OCI-LY1 (cell line): ENCODE results near the gene SELENOV.

Experiments
- H2AFZ ChIP-seq: fragments of 200-600 bp; sonication (generic), shearing (Covaris generic); 2 replicates; pipeline ENCODE4 v1.6.0; 2014; ENCODE audit warnings: antibody characterized with exemption, mild to moderate bottlenecking, low read length
- H3F3A ChIP-seq: fragments of 200-600 bp; sonication (generic), shearing (Covaris generic); 2 replicates; pipeline ENCODE4 v1.6.0; 2014; ENCODE audit warnings: mild to moderate bottlenecking, antibody characterized with exemption, low read length, moderate library complexity; ENCODE audit not compliant: insufficient read depth
- H3K27ac ChIP-seq: fragments of 200-600 bp; sonication (generic); 2 replicates; pipeline ENCODE4 v1.5.1; 2014; ENCODE audit warnings: low read length, mixed run types, mild to moderate bottlenecking, low read depth; ENCODE audit not compliant: poor library complexity, severe bottlenecking
- H3K27me3 ChIP-seq: fragments of 200-600 bp; sonication (generic); 2 replicates; pipeline ENCODE4 v1.6.0; 2014; ENCODE audit warnings: antibody characterized with exemption, mild to moderate bottlenecking, low read length, moderate library complexity; ENCODE audit not compliant: insufficient read depth
- H3K36me3 ChIP-seq: fragments of 200-600 bp; sonication (generic); 2 replicates; pipeline ENCODE4 v1.6.1; 2014; ENCODE audit warnings: mild to moderate bottlenecking, antibody characterized with exemption, low read length, moderate library complexity, mixed read lengths; ENCODE audit not compliant: insufficient read depth
- H3K4me1 ChIP-seq: fragments of 200-600 bp; sonication (generic); 2 replicates; pipeline ENCODE4 v1.5.1; 2014; ENCODE audit warnings: mild to moderate bottlenecking, low read length, moderate library complexity; ENCODE audit not compliant: insufficient read depth, severe bottlenecking
- H3K4me2 ChIP-seq: fragments of 200-600 bp; sonication (generic), shearing (Covaris generic); 2 replicates; pipeline ENCODE4 v1.6.1; 2014; ENCODE audit warnings: low read length
- H3K4me3 ChIP-seq: fragments of 200-600 bp; sonication (generic); 2 replicates; pipeline ENCODE4 v1.5.1; 2014; ENCODE audit warnings: low read length, low read depth, mild to moderate bottlenecking, mixed read lengths; ENCODE audit not compliant: poor library complexity, severe bottlenecking
- H3K79me2 ChIP-seq: fragments of 200-600 bp; shearing (Covaris generic); 2 replicates; pipeline ENCODE4 v1.6.1; 2016; ENCODE audit warnings: mixed run types, low read length, mixed read lengths; ENCODE audit not compliant: insufficient read depth
- H3K9ac ChIP-seq: fragments of 200-600 bp; sonication (generic), shearing (Covaris generic); 2 replicates; pipeline ENCODE4 v1.6.1; 2014; ENCODE audit warnings: mild to moderate bottlenecking, low read length, mixed read lengths
- H3K9me2 ChIP-seq: fragments of 200-600 bp; sonication (generic), shearing (Covaris generic); 2 replicates; pipeline ENCODE4 v1.6.1; 2014; ENCODE audit warnings: low read depth, mild to moderate bottlenecking, low read length, mixed read lengths
- H3K9me3 ChIP-seq: fragments of 200-600 bp; shearing (Covaris generic); 2 replicates; pipeline ENCODE4 v1.6.1; 2014; ENCODE audit warnings: low read length, mixed read lengths
- H4K20me1 ChIP-seq: fragments of 200-600 bp; sonication (generic), shearing (Covaris generic); 2 replicates; pipeline ENCODE4 v1.6.0; 2016; ENCODE audit warnings: mild to moderate bottlenecking, low read length; ENCODE audit not compliant: insufficient read depth
- CTCF ChIP-seq: fragments of 200-600 bp; sonication (generic), shearing (Covaris generic); IDR thresholded peaks from 2 replicates; pipeline ENCODE4 v1.5.1; 2017; ENCODE audit warnings: mild to moderate bottlenecking, antibody characterized with exemption, low read length, moderate library complexity, mixed read lengths
- EZH2 ChIP-seq: fragments of 200-600 bp; sonication (generic), shearing (Covaris generic); IDR thresholded peaks from 2 replicates; pipeline ENCODE4 v1.8.0; 2017; ENCODE audit warnings: borderline replicate concordance, mixed run types, mild to moderate bottlenecking, antibody characterized with exemption, low read length, moderate library complexity, mixed read lengths

SELENOV gene

GRCh38 chr19:39550197-39550596 is 35.3 kb downstream of the SELENOV start:
- no peaks in the 10 kb centered on the region for H3K36me3 ChIP-seq
- H3F3A ChIP-seq = no peaks in the 10 kb centered on the region
- no peak overlapping the region for H3K4me3 ChIP-seq
- H3K27ac ChIP-seq = no peak overlapping the region
- H3K27me3 ChIP-seq = no peaks in the 10 kb centered on the region; the same call in 1 of the 2 replicates
- H3K9me2 ChIP-seq = no peaks in the 10 kb centered on the region
- TF ChIP-seq EZH2 (no peak), CTCF (no peak)
- H4K20me1 ChIP-seq = no peaks in the 10 kb centered on the region
- no peak overlapping the region for H3K4me2 ChIP-seq
- H3K9ac ChIP-seq = no peak overlapping the region
- H3K4me1 ChIP-seq = no peaks in the 10 kb centered on the region
- no peaks in the 10 kb centered on the region for H3K9me3 ChIP-seq
- H2AFZ ChIP-seq = no peak overlapping the region
- no peaks in the 10 kb centered on the region for H3K79me2 ChIP-seq

GRCh38 chr19:39553082-39553652 is 38.2 kb downstream of the SELENOV start:
- Histone ChIP-seq H3K4me2 (no peak overlapping the region), H4K20me1 (no peaks in the 10 kb centered on the region), H3K27me3 (no peaks in the 10 kb centered on the region; the same call in 1 of the 2 replicates), H3K36me3 (no peaks in the 10 kb centered on the region), H3K9me2 (no peaks in the 10 kb centered on the region), H2AFZ (no peak overlapping the region), H3K4me1 (peaks cover 10% of the 10 kb centered on the region), H3F3A (no peaks in the 10 kb centered on the region), H3K4me3 (no peak overlapping the region), H3K27ac (no peak overlapping the region), H3K9me3 (no peaks in the 10 kb centered on the region), H3K9ac (no peak overlapping the region), H3K79me2 (no peaks in the 10 kb centered on the region)
- no peak for TF ChIP-seq EZH2

GRCh38 chr19:39554701-39555311 is 39.9 kb downstream of the SELENOV start:
- no peak overlapping the region for H3K9ac ChIP-seq
- H3K4me2 ChIP-seq = no peak overlapping the region
- H3K27ac ChIP-seq = no peak overlapping the region
- no peaks in the 10 kb centered on the region for H3K9me2 ChIP-seq
- H3K9me3 ChIP-seq = no peaks in the 10 kb centered on the region
- no peaks in the 10 kb centered on the region; the same call in 1 of the 2 replicates for H3K27me3 ChIP-seq
- H3K79me2 ChIP-seq = no peaks in the 10 kb centered on the region
- no peaks in the 10 kb centered on the region for H3K36me3 ChIP-seq
- peaks cover 18% of the 10 kb centered on the region for H3K4me1 ChIP-seq
- no peak overlapping the region for H3K4me3 ChIP-seq
- H4K20me1 ChIP-seq = no peaks in the 10 kb centered on the region
- TF ChIP-seq CTCF = no peak
- TF ChIP-seq EZH2 = no peak
- no peak overlapping the region for H2AFZ ChIP-seq
- H3F3A ChIP-seq = no peaks in the 10 kb centered on the region

GRCh38 chr19:39555883-39556282 is 40.9 kb downstream of the SELENOV start:
- no peaks in the 10 kb centered on the region for H3K9me3 ChIP-seq
- H3K4me1 ChIP-seq = peaks cover 18% of the 10 kb centered on the region
- H3K9ac ChIP-seq = no peak overlapping the region
- H3K36me3 ChIP-seq = no peaks in the 10 kb centered on the region
- H3K4me2 ChIP-seq = no peak overlapping the region
- no peaks in the 10 kb centered on the region for H4K20me1 ChIP-seq
- no peaks in the 10 kb centered on the region for H3F3A ChIP-seq
- no peak overlapping the region for H3K4me3 ChIP-seq
- TF ChIP-seq CTCF (no peak), EZH2 (no peak)
- no peak overlapping the region for H3K27ac ChIP-seq
- no peak overlapping the region for H2AFZ ChIP-seq
- H3K9me2 ChIP-seq = no peaks in the 10 kb centered on the region
- H3K27me3 ChIP-seq = no peaks in the 10 kb centered on the region; the same call in 1 of the 2 replicates
- no peaks in the 10 kb centered on the region for H3K79me2 ChIP-seq
